K562 (cell line): ENCODE measurements around the gene TOP3A. TPM values are rescaled to one million over a fixed set of nuclear protein-coding genes. Genes with fewer than 3 reads are reported as not detected.

Experiments used
- ATAC-seq: fragments of 200-7000 bp; cut with Tn5 transposase; 3 replicates; pipeline ENCODE4 v1.9.1; 2020; ENCODE audit warnings: moderate library complexity
- BruUV-seq: library from RNA; stranded (reverse); fragments of 400-500 nt; replicated peaks from 2 replicates; lab custom pipeline; 2021; lab: Mats Ljungman, UMichigan
- CTCF ChIA-PET: fragments of 300-600 bp; formaldehyde crosslinking; extraction: SDS; loops from one replicate; lab custom pipeline; 2021; ENCODE audit warnings: low intra/inter-chr PET ratio; lab: Yijun Ruan, JAX
- POLR2A ChIA-PET: fragments of 300-600, 350-650 bp; sonication (Branson Sonifier 250); formaldehyde crosslinking; extraction: SDS; loops from one replicate; lab custom pipeline; 2021; ENCODE audit warnings: antibody characterized with exemption, inconsistent platforms; lab: Yijun Ruan, JAX
- DNase-seq, 4 experiments: peaks; one replicate each; pipeline versions ENCODE4 v3.0.0 to v3.0.0-alpha.2; 2011 to 2018; ENCODE audit warnings: low spot score in 3 of 4, mixed read lengths in 3 of 4; ENCODE audit errors: extremely low read depth in 1 of 4
- FAIRE-seq: peaks from 2 replicates; lab custom pipeline; 2011; peaks lifted over from hg19 to GRCh38; lab: Jason Lieb, UNC
- H2AFZ ChIP-seq: 2 replicates; pipeline ENCODE4 v1.6.0; 2011; ENCODE audit warnings: low read depth, low read length, control low read depth, inconsistent platforms
- H3K27ac ChIP-seq: fragments of 200-600 bp; 3 replicates; pipeline ENCODE4 v1.8.0; 2011; ENCODE audit warnings: low read depth, mild to moderate bottlenecking, control low read depth, inconsistent platforms, low read length, moderate library complexity, mixed read lengths; ENCODE audit errors: extremely low read depth
- H3K27me3 ChIP-seq, 2 experiments: fragments of 300-600 bp in 1 of 2; 2 replicates in 1 of 2; 3 replicates in 1 of 2; pipeline versions ENCODE4 v1.6.0 to v1.8.0; 2011; ENCODE audit warnings: inconsistent platforms in 2 of 2, low read length in 2 of 2, mild to moderate bottlenecking in 1 of 2, mixed read lengths in 1 of 2, moderate library complexity in 1 of 2; ENCODE audit not compliant: control insufficient read depth in 2 of 2, insufficient read depth in 2 of 2
- H3K36me3 ChIP-seq: fragments of 300-600 bp; 3 replicates; pipeline ENCODE4 v1.8.0; 2011; ENCODE audit warnings: mild to moderate bottlenecking, low read length, inconsistent platforms; ENCODE audit not compliant: control insufficient read depth, insufficient read depth
- H3K4me1 ChIP-seq, 2 experiments: fragments of 200-600 bp in 1 of 2; replicated peaks in 1 of 2; 2 replicates in 1 of 2; 3 replicates in 1 of 2; pipeline versions ENCODE4 v1.5.1 to v1.8.0; 2011; ENCODE audit warnings: inconsistent platforms in 2 of 2, low read length in 2 of 2, mild to moderate bottlenecking in 1 of 2, mixed read lengths in 1 of 2, moderate library complexity in 1 of 2; ENCODE audit not compliant: control insufficient read depth in 2 of 2, insufficient read depth in 2 of 2
- H3K4me2 ChIP-seq: 2 replicates; pipeline ENCODE4 v1.6.1; 2011; ENCODE audit warnings: low read length, control low read depth, inconsistent platforms, mixed read lengths; ENCODE audit not compliant: insufficient read depth
- H3K4me3 ChIP-seq: fragments of 200-600 bp; sonication (generic), shearing (Covaris generic); 2 replicates; pipeline ENCODE4 v1.5.1; 2016; ENCODE audit warnings: control low read depth, inconsistent platforms
- H3K79me2 ChIP-seq: fragments of 200-600 bp; 3 replicates; pipeline ENCODE4 v1.8.0; 2011; ENCODE audit warnings: low read length, inconsistent platforms; ENCODE audit not compliant: control insufficient read depth, insufficient read depth
- H3K9ac ChIP-seq, 2 experiments: 2 replicates each; pipeline versions ENCODE4 v1.6.0 to v1.6.1; 2011; ENCODE audit warnings: low read depth in 2 of 2, low read length in 2 of 2, control low read depth in 1 of 2, inconsistent platforms in 1 of 2, mild to moderate bottlenecking in 1 of 2, mixed read lengths in 1 of 2; ENCODE audit not compliant: insufficient read depth in 1 of 2
- H3K9me1 ChIP-seq: one replicate; pipeline ENCODE4 v1.6.0; 2011; ENCODE audit warnings: inconsistent platforms, mild to moderate bottlenecking, low read length, moderate library complexity; ENCODE audit not compliant: control insufficient read depth, insufficient read depth
- H3K9me3 ChIP-seq: replicated peaks from 2 replicates; pipeline ENCODE4 v1.5.1; 2011; ENCODE audit warnings: low read depth, low read length, inconsistent platforms; ENCODE audit not compliant: control insufficient read depth, insufficient read depth
- H4K20me1 ChIP-seq: replicated peaks from 2 replicates; pipeline ENCODE4 v1.6.1; 2011; ENCODE audit warnings: low read length, inconsistent platforms, mixed read lengths; ENCODE audit not compliant: control insufficient read depth, insufficient read depth
- KDM5B ChIP-seq: fragments of 200-600 bp; sonication (generic); IDR thresholded peaks from 2 replicates; pipeline ENCODE4 v1.6.1; 2012; ENCODE audit warnings: low read depth, mild to moderate bottlenecking, moderate library complexity, low read length, control low read depth, inconsistent platforms; ENCODE audit not compliant: insufficient replicate concordance
- MCM3 ChIP-seq: fragments of 450-650 bp; IDR thresholded peaks from 2 replicates; pipeline ENCODE4 v1.6.1; 2016
- NCOA6 ChIP-seq: fragments of 450-650 bp; IDR thresholded peaks from 2 replicates; pipeline ENCODE4 v1.6.1; 2017; ENCODE audit warnings: mild to moderate bottlenecking
- NR1H2 ChIP-seq: sonication (generic); formaldehyde crosslinking; IDR thresholded peaks from 2 replicates; pipeline ENCODE4 v1.4.0; 2020; ENCODE audit warnings: mild to moderate bottlenecking, missing genetic modification reagents
- PYGO2 ChIP-seq: fragments of 450-650 bp; IDR thresholded peaks from 2 replicates; pipeline ENCODE4 v1.6.1; 2016; ENCODE audit warnings: mild to moderate bottlenecking, missing genetic modification characterization, moderate library complexity, missing compliant biosample characterization
- ZNF146 ChIP-seq: IDR thresholded peaks from one replicate; pipeline ENCODE4 v1.6.1; 2018; ENCODE audit warnings: missing compliant biosample characterization; ENCODE audit not compliant: unreplicated experiment
- ZNF584 ChIP-seq: fragments of 200-800 bp; sonication (Bioruptor generic); IDR thresholded peaks from 2 replicates; pipeline ENCODE4 v1.6.1; 2016; ENCODE audit warnings: low read depth, mild to moderate bottlenecking, missing genetic modification characterization, missing compliant biosample characterization
- WGBS: fragments of 100-300 bp; shearing (Covaris generic); methylation state at CpG from one replicate; pipeline ENCODE4 v1.1.6; 2016; ENCODE audit warnings: low coverage, mixed read lengths; ENCODE audit not compliant: insufficient coverage; ENCODE audit errors: missing lambda C conversion rate; 5-methylcytosine and 5-hydroxymethylcytosine counted together
- in situ Hi-C: fragments of 300-500 bp; cut with MboI; formaldehyde crosslinking; loops from 4 replicates; pipeline ENCODE4 v1.15.0; 2018; ENCODE audit warnings: inconsistent platforms, mixed read lengths
- intact Hi-C: fragments of 100-400 bp; cut with micrococcal nuclease; formaldehyde crosslinking; loops from 2 replicates; pipeline ENCODE4 v1.14.2; 2022
- polyA plus RNA-seq, 8 experiments: library from polyadenylated mRNA; depleted of rRNA in 4 of 8; stranded (reverse) in 5 of 8; unstranded in 3 of 8; fragments of >200 nt; fragmentation: Nextera tagmentation in 2 of 8; fragmentation: Illumina TruSeq in 1 of 8; extraction: Ambion mirVana in 2 of 8; extraction: Trizol in 1 of 8; gene quantifications; 2 replicates each; pipeline versions ENCODE4 v1.2.1 to v1.2.3, GENCODE V29; 2011 to 2014; ENCODE audit warnings: inconsistent platforms in 1 of 8, missing spikeins in 1 of 8
- total RNA-seq, 7 experiments: library from RNA; depleted of rRNA in 6 of 7; stranded (reverse); fragments of >200 nt in 6 of 7; fragmentation: Illumina TruSeq in 2 of 7; extraction: Trizol in 2 of 7; gene quantifications; 2 replicates each; pipeline versions ENCODE4 v1.2.1 to v1.2.3, GENCODE V29; 2011 to 2021; ENCODE audit warnings: low replicate concordance in 1 of 7
- TF ChIP-seq, protein P1 (sequence below): sonication (generic); formaldehyde crosslinking; IDR thresholded peaks from 2 replicates; pipeline ENCODE4 v1.8.0; 2023; ENCODE audit warnings: mild to moderate bottlenecking, missing genetic modification reagents
- TF ChIP-seq, protein P2 (sequence below): fragments of 150-350 bp; IDR thresholded peaks from 2 replicates; pipeline ENCODE4 v1.6.1; 2014; ENCODE audit warnings: low read depth, mild to moderate bottlenecking, low read length, borderline replicate concordance
- TF ChIP-seq, protein P3 (sequence below): sonication (generic); formaldehyde crosslinking; IDR thresholded peaks from 2 replicates; pipeline ENCODE4 v1.8.0; 2022; ENCODE audit warnings: mild to moderate bottlenecking, missing genetic modification reagents, borderline replicate concordance

Gene TOP3A
- total and polyA plus RNA-seq, 9 of the 15 experiments (the other 6 are each of a cell fraction or from before 2014, with no cell fraction given): 5.2 to 49.7 (median 24.7) TPM

GRCh38 chr17:18314731-18315561, at the start of gene TOP3A, which contains the start of gene SMCR8 (continued):
- TF ChIP-seq, protein P1, sequence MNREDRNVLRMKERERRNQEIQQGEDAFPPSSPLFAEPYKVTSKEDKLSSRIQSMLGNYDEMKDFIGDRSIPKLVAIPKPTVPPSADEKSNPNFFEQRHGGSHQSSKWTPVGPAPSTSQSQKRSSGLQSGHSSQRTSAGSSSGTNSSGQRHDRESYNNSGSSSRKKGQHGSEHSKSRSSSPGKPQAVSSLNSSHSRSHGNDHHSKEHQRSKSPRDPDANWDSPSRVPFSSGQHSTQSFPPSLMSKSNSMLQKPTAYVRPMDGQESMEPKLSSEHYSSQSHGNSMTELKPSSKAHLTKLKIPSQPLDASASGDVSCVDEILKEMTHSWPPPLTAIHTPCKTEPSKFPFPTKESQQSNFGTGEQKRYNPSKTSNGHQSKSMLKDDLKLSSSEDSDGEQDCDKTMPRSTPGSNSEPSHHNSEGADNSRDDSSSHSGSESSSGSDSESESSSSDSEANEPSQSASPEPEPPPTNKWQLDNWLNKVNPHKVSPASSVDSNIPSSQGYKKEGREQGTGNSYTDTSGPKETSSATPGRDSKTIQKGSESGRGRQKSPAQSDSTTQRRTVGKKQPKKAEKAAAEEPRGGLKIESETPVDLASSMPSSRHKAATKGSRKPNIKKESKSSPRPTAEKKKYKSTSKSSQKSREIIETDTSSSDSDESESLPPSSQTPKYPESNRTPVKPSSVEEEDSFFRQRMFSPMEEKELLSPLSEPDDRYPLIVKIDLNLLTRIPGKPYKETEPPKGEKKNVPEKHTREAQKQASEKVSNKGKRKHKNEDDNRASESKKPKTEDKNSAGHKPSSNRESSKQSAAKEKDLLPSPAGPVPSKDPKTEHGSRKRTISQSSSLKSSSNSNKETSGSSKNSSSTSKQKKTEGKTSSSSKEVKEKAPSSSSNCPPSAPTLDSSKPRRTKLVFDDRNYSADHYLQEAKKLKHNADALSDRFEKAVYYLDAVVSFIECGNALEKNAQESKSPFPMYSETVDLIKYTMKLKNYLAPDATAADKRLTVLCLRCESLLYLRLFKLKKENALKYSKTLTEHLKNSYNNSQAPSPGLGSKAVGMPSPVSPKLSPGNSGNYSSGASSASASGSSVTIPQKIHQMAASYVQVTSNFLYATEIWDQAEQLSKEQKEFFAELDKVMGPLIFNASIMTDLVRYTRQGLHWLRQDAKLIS: no peak
- no peak for TF ChIP-seq ZNF146
- TF ChIP-seq PYGO2 (tag): no peak
- TF ChIP-seq NCOA6: no peak
- no peak for TF ChIP-seq MCM3

- DNase-seq: no peak
- no peak for TF ChIP-seq NR1H2 (CRISPR knock-in tag)
- TF ChIP-seq KDM5B: no peak
- TF ChIP-seq, protein P2, sequence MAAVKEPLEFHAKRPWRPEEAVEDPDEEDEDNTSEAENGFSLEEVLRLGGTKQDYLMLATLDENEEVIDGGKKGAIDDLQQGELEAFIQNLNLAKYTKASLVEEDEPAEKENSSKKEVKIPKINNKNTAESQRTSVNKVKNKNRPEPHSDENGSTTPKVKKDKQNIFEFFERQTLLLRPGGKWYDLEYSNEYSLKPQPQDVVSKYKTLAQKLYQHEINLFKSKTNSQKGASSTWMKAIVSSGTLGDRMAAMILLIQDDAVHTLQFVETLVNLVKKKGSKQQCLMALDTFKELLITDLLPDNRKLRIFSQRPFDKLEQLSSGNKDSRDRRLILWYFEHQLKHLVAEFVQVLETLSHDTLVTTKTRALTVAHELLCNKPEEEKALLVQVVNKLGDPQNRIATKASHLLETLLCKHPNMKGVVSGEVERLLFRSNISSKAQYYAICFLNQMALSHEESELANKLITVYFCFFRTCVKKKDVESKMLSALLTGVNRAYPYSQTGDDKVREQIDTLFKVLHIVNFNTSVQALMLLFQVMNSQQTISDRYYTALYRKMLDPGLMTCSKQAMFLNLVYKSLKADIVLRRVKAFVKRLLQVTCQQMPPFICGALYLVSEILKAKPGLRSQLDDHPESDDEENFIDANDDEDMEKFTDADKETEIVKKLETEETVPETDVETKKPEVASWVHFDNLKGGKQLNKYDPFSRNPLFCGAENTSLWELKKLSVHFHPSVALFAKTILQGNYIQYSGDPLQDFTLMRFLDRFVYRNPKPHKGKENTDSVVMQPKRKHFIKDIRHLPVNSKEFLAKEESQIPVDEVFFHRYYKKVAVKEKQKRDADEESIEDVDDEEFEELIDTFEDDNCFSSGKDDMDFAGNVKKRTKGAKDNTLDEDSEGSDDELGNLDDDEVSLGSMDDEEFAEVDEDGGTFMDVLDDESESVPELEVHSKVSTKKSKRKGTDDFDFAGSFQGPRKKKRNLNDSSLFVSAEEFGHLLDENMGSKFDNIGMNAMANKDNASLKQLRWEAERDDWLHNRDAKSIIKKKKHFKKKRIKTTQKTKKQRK: no peak
- no peak for TF ChIP-seq ZNF584 (CRISPR knock-in tag)
- TF ChIP-seq, protein P3, sequence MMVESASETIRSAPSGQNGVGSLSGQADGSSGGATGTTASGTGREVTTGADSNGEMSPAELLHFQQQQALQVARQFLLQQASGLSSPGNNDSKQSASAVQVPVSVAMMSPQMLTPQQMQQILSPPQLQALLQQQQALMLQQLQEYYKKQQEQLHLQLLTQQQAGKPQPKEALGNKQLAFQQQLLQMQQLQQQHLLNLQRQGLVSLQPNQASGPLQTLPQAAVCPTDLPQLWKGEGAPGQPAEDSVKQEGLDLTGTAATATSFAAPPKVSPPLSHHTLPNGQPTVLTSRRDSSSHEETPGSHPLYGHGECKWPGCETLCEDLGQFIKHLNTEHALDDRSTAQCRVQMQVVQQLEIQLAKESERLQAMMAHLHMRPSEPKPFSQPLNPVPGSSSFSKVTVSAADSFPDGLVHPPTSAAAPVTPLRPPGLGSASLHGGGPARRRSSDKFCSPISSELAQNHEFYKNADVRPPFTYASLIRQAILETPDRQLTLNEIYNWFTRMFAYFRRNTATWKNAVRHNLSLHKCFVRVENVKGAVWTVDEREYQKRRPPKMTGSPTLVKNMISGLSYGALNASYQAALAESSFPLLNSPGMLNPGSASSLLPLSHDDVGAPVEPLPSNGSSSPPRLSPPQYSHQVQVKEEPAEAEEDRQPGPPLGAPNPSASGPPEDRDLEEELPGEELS (CRISPR knock-in tag): no peak
- WGBS: 64% methylated on average over 6 of the region's 6 CpGs
- ChIA-PET POLR2A (no interaction called here), CTCF (no interaction called here)
- H3K27ac ChIP-seq: no peak overlapping the region
- H4K20me1 ChIP-seq: no peaks in the 10 kb centered on the region
- no peak overlapping the region for H3K9ac ChIP-seq
- no peak for FAIRE-seq
- no TSS peak for BruUV-seq
- no peaks in the 10 kb centered on the region for H3K27me3 ChIP-seq
- H3K4me1 ChIP-seq: peaks cover 0 to 14% of the 10 kb centered on the region in 2 experiments; a peak in 3 of 5 replicates
- no peak overlapping the region for H3K4me2 ChIP-seq
- ATAC-seq: no peak
- in situ Hi-C loops: no loop called here
- H3K36me3 ChIP-seq: peaks cover 5% of the 10 kb centered on the region; the same call in 1 of the 3 replicates
- no peaks in the 10 kb centered on the region for H3K9me3 ChIP-seq
- peaks cover 18% of the 10 kb centered on the region for H3K79me2 ChIP-seq
- no peaks in the 10 kb centered on the region for H3K9me1 ChIP-seq
- H2AFZ ChIP-seq: peak overlapping the region; percentile 95; the same call in 1 of the 2 replicates
- H3K4me3 ChIP-seq: no peak overlapping the region
- intact Hi-C loops: no loop called here
These were observed 49.4 kb upstream of the TOP3A start for GRCh38 chr17:18364166-18364565.
